NCI-H774 (cell line): ENCODE measurements around the gene MPIG6B.
A peak's percentile ranks its signal among the peaks of the same experiment; 100 is the strongest.
"Not testable (repeated sequence)": the region's sequence is repeated elsewhere in the genome, so short reads cannot be mapped to it uniquely, and the experiment has no call there.

ENCODE experiments used
- DNase-seq: peaks from one replicate; lab custom pipeline; 2025; lab: John Stamatoyannopoulos, UW

MPIG6B gene

DNA sequence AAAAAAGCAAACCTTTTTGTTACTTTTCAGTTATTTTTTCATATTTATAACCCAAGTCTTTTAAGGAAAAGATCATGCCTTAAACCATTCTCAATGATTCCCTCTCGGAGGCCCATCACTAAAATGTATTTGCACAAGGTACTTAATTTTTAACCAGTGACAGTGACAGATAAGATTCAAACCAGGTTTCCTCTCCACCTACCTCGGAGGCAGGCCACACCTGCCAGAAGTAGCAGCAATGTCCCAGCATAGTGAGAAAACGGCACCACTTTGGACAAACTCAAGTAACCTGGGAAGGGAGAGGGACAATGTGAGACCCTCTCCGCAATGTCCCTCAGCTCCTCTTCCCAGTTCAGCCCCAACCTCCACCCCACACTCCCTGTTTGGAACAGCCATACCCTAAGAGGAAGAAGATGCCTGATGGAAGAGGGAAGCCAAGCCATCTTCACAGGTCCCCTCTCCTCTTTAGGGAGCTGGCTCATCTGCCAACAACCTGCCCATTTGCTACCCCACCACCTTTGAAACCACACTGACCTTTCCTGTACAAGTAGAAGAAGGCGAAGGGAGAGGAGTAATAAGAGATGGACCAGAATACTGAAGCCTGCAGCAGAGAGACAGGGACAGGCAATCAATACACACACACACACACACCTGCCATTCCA lies 22.3 kb upstream of the MPIG6B start:
- DNase-seq, result no peak

DNA sequence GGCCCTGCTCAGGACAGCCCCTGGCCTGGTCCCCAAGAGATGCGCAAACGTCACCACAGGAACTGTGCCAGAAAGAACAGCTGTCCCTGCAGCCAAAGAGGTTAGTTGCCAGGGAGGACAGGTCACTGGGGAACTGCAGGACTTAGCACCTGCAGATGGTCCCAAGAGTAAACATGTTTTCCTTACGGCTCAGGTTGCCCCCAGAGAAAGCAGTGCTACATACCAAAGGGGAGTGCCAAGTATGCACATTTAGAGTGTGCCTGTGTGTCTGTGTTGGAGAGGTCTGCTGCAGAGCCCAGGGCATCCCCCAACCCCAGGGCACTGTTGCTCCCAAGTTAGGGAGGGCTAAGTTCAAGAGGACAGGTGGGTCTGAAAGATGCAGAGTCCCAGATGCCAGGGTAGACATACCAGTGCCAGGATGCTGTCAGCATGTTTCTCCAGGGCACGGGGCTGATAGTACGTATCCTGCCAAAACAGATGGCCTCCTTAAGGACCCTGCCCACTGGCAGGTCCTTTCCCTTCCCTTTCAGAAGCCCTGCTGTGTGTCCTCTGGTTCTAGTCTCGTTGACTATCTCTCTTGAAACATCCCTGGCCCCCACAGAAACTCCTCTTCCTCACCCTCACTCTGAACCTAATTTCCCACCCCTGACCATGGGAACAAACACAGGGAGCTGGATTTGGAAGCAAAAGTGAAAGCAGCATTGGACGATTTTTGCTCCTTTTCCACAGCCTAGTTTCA lies 21.3 kb upstream of the MPIG6B start:
- DNase-seq, result peak; percentile 25

DNA sequence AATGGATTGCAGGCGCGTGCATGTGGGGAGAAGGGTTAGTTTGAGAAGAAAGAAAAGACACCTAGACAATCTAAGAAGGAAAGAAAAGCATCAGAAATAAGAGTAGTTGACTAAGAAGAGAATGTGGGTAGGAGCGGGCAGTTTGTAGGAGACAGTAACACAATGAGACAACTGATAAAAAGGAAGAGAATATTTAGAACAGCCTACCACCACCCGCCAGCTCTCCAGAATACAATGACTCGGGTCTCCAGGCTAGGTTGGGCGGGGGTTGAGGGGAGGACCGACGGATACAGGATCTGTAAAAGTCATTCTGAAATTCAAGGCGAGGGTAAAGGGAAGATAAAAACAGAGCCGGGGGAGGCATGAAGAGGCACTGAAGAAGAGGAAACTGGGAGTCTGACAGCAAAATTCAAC lies 20.8 kb upstream of the MPIG6B start:
- no peak for DNase-seq

- peak; percentile 95 for DNase-seq
Observed at GRCh38 chr6:31702819-31703716, 20.1 kb upstream of the MPIG6B start, which contains the start of gene ABHD16A. ABHD16A (minus strand) TSS chr6:31703324; CDS start chr6:31703281, 43 bp downstream.

DNA sequence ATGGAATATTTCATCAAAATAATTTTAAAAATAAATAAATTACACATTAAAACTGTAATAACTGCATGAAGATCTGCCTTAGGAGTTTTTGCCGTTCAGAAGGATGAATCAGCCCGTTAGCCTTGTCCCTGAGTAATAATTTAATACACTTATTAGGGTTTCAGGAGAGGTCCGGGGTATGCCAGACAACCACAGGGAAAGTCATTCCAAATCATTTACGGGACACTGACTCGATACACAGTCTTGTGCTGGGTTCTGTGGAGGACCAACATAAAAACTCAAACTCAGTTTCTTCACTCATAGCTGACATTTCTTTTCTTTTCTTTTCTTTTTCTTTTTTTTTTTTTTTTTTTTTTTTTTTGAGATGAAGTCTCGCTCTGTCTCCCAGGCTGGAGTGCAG lies 17.2 kb upstream of the MPIG6B start:
- DNase-seq, result no peak

GRCh38 chr6:31706599-31706998 lies 16.6 kb upstream of the MPIG6B start, which contains the start of gene LY6G6F:
LY6G6F (plus strand) TSS chr6:31706866; CDS start chr6:31706907, 41 bp downstream.
- no peak for DNase-seq

GRCh38 chr6:31707701-31708100 lies 15.5 kb upstream of the MPIG6B start:
- no peak for DNase-seq

DNA sequence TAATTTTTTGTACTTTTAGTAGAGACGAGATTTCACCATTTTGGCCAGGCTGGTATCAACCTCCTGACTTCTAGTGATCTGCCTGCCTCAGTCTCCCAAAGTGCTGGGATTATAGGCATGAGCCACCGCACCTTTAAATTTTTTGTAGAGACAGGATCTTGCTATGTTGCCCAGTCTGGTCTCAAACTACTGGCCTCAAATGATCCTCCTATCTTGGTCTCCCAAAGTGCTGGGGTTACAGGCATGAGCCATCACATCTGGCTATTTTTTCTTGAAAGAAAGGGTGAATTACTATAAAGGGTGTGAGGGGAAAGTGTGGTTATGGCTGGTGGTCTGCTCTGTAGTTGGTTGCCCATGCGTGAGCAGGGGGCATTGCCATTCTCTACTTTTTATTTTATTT lies 14.9 kb upstream of the MPIG6B start:
- DNase-seq, result no peak

DNA sequence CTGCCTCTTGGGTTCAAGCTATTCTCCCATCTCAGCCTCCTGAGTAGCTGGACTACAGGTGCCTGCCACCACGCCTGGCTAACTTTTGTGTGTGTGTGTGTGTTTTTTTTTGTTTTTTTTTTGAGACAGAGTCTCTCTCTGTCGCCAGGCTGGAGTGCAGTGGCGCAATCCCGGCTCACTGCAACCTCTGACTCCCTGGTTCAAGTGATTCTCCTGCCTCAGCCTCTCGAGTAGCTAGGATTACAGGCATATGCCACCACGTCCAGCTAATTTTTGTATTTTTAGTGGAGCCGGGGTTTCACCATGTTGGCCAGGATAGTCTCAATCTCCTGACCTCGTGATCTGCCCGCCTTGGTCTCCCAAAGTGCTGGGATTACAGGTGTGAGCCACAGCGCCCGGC lies 14.0 kb upstream of the MPIG6B start:
- DNase-seq, result not testable (repeated sequence)

GRCh38 chr6:31710523-31711219 lies 12.5 kb upstream of the MPIG6B start:
- no peak for DNase-seq

DNA sequence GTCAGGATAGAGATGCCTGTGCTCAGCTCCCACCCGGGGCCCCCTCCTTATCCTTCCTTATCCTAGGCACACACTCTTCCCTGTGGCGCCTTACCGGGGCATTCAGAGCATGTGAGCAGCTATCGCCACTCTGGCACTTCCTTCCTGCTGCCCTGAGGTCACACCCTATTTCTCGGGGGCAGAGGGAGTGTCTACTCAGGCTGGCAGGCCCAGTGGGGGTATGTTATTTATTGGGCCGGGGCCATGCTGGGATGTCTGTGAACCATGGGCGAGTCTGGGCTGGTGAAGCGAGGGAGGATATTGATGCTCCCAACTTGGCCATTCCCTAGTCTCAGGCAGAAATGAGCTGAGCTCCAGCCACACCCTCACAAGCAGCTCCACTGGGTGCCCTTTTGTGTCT lies 11.9 kb upstream of the MPIG6B start:
- DNase-seq, result no peak

DNA sequence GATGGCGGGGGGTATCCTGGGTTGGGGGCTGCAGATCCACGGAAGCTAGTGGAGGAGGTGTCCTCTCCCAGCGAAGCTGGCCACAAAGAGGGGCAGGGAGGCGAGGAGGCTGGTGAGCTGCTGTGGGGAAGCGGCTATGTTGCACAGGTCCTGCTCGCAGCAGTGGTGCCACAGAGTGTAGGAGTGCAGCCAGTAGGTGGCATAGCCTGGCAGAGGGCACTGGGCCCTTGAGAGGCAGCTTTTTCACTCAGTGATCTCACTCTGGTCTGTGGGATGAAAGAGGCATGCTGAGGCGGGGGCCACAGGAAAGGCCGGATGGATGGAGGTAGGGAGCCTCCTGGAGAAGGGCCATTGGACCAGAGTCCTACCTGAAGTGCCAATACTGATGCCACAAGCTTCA lies 10.9 kb upstream of the MPIG6B start:
- DNase-seq, result no peak

- DNase-seq, result no peak
Observed at GRCh38 chr6:31713465-31713864, 9.7 kb upstream of the MPIG6B start.

GRCh38 chr6:31713991-31714684 lies 9.0 kb upstream of the MPIG6B start:
- DNase-seq, result no peak

DNA sequence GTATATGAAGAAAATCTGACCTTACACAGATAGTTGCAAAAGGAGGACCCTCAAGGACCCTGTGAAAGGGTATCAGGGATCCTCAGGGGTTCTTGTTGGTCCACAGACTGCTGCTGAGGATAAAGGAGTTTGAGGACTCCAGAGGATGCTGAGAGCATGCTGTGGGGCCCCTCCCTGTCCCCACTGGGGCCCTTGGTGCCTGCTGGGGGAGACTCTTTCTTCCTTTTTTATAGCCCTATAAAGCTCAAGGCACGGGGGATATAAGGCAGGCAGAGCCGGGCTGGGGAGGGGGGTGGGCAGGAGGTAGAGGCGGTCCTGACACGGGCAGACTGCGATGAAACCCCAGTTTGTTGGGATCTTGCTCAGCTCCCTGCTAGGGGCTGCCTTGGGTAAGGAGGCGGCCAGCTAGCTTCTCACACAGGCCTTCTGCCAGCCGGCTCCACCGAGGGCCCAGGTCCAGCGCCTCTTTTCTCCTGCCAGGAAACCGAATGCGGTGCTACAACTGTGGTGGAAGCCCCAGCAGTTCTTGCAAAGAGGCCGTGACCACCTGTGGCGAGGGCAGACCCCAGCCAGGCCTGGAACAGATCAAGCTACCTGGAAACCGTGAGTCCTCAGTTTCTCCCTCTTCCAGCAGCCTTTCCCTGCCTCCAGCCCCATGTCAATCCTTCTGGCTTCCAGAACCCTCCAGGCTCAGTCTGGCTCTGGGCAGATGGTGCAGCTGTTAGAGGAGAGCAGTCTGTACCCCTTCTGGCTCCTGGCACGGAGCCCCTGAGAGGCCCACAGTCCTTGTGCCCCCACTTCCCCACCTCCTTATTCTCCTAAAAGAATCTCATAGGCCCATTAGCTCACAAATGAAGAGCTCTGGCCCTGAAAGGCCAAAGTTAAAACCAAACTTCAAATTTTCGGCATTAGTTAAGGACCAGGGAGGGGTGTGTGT lies 7.9 kb upstream of the MPIG6B start, which contains the start of gene LY6G6D:
Gene LY6G6D, plus strand, starts transcription at position 327 of the 937 bp plus-strand sequence. Its CDS starts 8 bp downstream, at position 335.
- DNase-seq, result no peak

GRCh38 chr6:31717499-31718222 lies 5.5 kb upstream of the MPIG6B start:
- no peak for DNase-seq

- no peak for DNase-seq
Observed at GRCh38 chr6:31718265-31718664, 4.9 kb upstream of the MPIG6B start.

DNA sequence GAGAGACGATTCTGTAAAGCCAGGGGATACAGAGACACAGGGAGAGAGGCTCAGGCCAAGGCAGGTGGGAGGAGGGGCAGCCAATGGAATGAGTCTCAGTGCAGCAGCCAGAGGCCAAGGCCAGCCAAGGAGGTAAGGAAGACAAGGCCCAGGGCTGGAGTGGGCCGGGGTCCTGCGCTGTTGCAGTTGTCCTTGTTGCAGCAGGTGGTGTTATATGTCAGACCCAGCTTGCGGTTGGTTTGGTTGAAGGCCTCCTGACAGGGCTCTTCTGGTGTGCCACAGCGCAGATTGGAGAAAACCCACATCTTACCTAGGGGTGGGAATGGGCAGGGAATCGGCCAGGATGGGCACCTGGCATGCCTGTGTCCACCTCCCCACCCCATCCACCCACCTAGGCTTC lies 4.2 kb upstream of the MPIG6B start:
- DNase-seq, result no peak

DNA sequence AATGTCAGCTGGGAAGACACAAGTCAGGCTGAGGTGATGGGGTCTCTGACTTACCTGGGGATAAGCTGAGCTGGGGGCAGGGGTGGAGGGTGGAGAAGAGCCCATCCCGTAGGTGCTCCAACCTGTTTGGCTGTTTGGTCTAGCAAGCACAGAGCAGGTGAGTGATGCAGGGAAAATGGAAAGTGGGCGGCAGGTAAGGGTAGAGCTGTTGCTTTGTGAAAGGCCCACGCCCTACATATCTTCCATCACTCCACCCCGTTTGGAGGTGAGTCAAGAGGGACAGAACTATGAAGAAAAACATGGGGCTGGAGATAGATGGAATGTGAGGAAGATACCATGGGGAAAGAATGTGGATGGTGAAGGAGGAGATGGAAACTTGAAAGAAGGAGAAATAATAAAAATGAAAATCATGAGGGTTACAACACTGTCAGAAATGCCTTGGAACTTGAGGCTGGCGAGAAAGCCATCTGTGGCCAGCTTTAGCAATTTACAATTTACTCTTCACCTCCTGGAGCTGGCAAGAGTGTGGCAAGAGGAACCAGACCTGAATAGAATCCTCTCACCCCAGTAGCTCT lies 2.9 kb upstream of the MPIG6B start:
- no peak for DNase-seq
